AG04449 (cell line): Measurements from ENCODE around the gene OR10A6.
A peak's percentile ranks its signal among the peaks of the same experiment; 100 is the strongest.

Experiments
- CTCF ChIA-PET: fragments of 350-600 bp; formaldehyde crosslinking; extraction: SDS; loops from one replicate; lab custom pipeline; 2021; ENCODE audit warnings: antibody characterized with exemption; lab: Yijun Ruan, JAX
- POLR2A ChIA-PET: fragments of 400-600, 350-600 bp; formaldehyde crosslinking; extraction: SDS; loops from one replicate; lab custom pipeline; 2020; ENCODE audit warnings: antibody characterized with exemption, inconsistent platforms; lab: Yijun Ruan, JAX
- DNase-seq: peaks from one replicate; pipeline ENCODE4 v3.0.0-alpha.2; 2010; ENCODE audit warnings: low read depth, low spot score
- H3K4me3 ChIP-seq: 2 replicates; pipeline ENCODE4 v1.5.1; 2011; ENCODE audit warnings: low read depth, mild to moderate bottlenecking, control low read depth, low read length
- CTCF ChIP-seq: IDR thresholded peaks from one replicate; pipeline ENCODE4 v1.5.1; 2011; ENCODE audit warnings: mild to moderate bottlenecking, moderate library complexity, low read length, control low read depth, inconsistent platforms; ENCODE audit not compliant: insufficient read depth; ENCODE audit errors: missing control alignments

The OR10A6 gene

GRCh38 chr11:7909585-7910285, 21.3 kb downstream of the OR10A6 start:
- no peak overlapping the region for H3K4me3 ChIP-seq
- no peak for DNase-seq
- no peak for TF ChIP-seq CTCF
- POLR2A ChIA-PET = no interaction called here
- CTCF ChIA-PET = interaction anchor here (0.9 to 12.1 kb wide), 5 partner anchors 13 to 190 kb away, joined by 3 to 337 read pairs (median 6); partner anchors contain the start of gene EIF3F

DNA sequence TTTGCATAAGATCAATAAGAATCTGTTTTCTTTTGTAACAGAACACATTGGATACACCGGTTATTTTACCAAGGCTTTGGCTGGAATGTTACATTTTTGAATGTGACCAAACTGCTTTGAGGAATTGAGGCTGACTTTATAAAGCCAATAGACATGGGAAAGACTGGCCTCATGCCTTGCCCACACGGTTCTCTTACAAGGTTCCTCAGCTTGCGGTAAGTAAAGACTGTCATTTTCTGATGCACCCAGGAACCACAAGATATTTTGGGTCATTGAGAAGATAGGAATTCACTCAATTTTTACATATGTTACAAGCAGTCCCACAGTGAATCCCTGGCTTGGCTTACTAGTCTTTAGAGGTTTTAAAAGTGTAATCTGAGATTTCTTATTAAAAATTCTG, 23.9 kb downstream of the OR10A6 start:
- POLR2A ChIA-PET = no interaction called here
- DNase-seq = no peak
- H3K4me3 ChIP-seq = no peak overlapping the region
- no peak for TF ChIP-seq CTCF
- CTCF ChIA-PET = interaction anchor here (1.0 to 12.1 kb wide), 8 partner anchors 14 to 192 kb away, joined by 5 to 337 read pairs (median 30); partner anchors contain the start of genes EIF3F and NLRP10

- TF ChIP-seq CTCF = no peak
- ChIA-PET CTCF (interaction anchor here (1.0 to 12.1 kb wide), 8 partner anchors 14 to 193 kb away, joined by 5 to 337 read pairs (median 30); partner anchors contain the start of genes EIF3F and NLRP10), POLR2A (no interaction called here)
- no peak overlapping the region for H3K4me3 ChIP-seq
- DNase-seq = no peak
Observed at GRCh38 chr11:7906481-7906880, 24.6 kb downstream of the OR10A6 start.

DNA sequence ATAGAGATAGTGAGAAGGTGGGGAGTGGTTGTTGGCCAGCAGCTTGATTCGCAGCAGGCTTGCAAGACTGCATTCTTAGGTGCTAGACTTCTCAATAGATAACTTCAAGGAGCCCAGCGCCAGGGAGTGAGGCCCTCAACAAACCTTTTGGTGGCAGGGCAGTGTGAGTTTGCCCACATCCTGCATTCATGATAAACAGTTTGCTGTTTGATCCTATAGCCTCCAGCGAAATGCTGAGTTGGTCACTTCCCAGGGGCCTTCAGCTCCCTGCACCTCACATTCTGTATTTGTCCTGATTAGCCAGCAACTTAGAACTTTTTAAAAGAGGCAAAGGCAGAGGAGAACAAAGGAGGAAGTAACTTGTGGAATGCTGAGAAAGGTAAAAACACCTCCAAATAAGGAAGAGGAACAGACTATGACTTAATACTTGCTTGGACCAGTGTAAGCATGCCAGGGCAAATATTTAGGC, 25.1 kb downstream of the OR10A6 start:
- H3K4me3 ChIP-seq = no peak overlapping the region
- no peak for TF ChIP-seq CTCF
- DNase-seq = no peak
- ChIA-PET POLR2A (interaction anchor here (2.0 kb wide), 1 partner anchor 81 kb away, joined by 8 read pairs; the partner anchor contains the start of gene EIF3F), CTCF (interaction anchor here (0.6 to 12.1 kb wide), 18 partner anchors 13 to 808 kb away, joined by 3 to 337 read pairs (median 12); partner anchors contain the start of genes EIF3F and NLRP10)

DNA sequence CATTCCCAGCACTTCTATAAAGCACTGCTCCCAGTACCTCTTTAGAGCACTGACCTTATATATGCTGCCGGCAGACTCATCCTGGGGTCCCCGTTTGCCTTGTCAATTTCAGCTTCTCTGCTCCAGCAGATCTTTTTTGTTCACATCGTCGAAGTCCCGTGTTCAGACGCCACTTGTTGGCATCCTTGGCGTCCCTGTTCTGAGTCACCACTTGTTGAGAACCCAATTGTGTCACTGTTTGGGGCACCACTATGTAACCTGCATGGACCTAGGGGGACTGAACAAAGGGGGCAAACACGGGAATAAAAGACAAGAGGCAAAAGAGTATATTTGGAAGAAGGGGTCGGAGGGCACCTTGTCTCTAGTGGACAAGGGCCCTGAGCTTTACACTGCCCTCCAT, 25.5 kb downstream of the OR10A6 start:
- TF ChIP-seq CTCF = no peak
- CTCF ChIA-PET = interaction anchor here (0.6 to 12.1 kb wide), 24 partner anchors 13 to 808 kb away, joined by 3 to 337 read pairs (median 6); partner anchors contain the start of genes EIF3F and NLRP10
- no peak overlapping the region for H3K4me3 ChIP-seq
- POLR2A ChIA-PET = interaction anchor here (0.7 to 2.0 kb wide), 2 partner anchors 59 to 81 kb away, joined by 3 to 8 read pairs; partner anchors contain the start of genes EIF3F and NLRP10
- no peak for DNase-seq

DNA sequence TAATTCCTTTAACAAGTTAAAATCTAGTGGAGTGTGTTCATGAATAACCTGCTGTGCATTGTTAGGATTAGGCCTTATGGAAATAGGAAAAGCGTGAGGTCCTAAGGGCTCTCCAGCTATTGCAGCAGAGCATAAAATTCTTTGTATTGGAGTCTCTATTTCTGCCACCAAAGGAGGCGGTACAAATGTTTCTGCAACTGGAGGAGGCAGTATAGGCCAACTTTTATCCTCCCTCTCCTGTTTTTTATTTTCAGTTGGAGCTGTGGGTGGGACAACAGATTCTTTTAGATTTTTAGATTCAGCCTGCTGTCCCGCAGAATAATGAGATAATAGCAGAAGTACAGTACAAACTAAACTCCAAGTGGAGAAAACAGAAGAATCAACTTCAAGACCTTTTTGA, 26.2 kb downstream of the OR10A6 start:
- H3K4me3 ChIP-seq = no peak overlapping the region
- peak; percentile 28 for TF ChIP-seq CTCF
- POLR2A ChIA-PET = interaction anchor here (0.6 to 2.0 kb wide), 5 partner anchors 12 to 85 kb away, joined by 3 to 8 read pairs (median 3); partner anchors contain the start of genes EIF3F and NLRP10
- CTCF ChIA-PET = interaction anchor here (0.6 to 12.1 kb wide), 22 partner anchors 12 to 807 kb away, joined by 3 to 337 read pairs (median 7); partner anchors contain the start of genes EIF3F and NLRP10
- DNase-seq = no peak
